Suprapubic skin (tissue), 4 donors: Measurements from ENCODE around the gene DCLK2. TPM values are rescaled to one million over a fixed set of nuclear protein-coding genes. Genes with fewer than 3 reads are reported as not detected.

Experiments used
- DNase-seq, 2 donors: peaks; one replicate each; pipeline ENCODE4 v3.0.0-alpha.2; 2019; ENCODE audit warnings: low spot score in 2 of 2
- H3K27ac ChIP-seq: fragments of 200-600 bp; sonication (generic); one replicate; pipeline ENCODE4 v1.5.1; 2019
- H3K27me3 ChIP-seq: fragments of 200-600 bp; sonication (generic); one replicate; pipeline ENCODE4 v1.5.1; 2019
- H3K36me3 ChIP-seq: fragments of 200-600 bp; sonication (generic); one replicate; pipeline ENCODE4 v1.5.1; 2019
- H3K4me1 ChIP-seq: fragments of 200-600 bp; sonication (generic); one replicate; pipeline ENCODE4 v1.5.1; 2019
- H3K4me3 ChIP-seq: fragments of 200-600 bp; sonication (generic); one replicate; pipeline ENCODE4 v1.5.1; 2019; ENCODE audit warnings: mild to moderate bottlenecking
- H3K9me3 ChIP-seq: fragments of 200-600 bp; sonication (generic); one replicate; pipeline ENCODE4 v1.5.1; 2019
- CTCF ChIP-seq, 2 donors: fragments of 200-600 bp in 1 of 2; fragments of 450-650 bp in 1 of 2; sonication (generic) in 1 of 2; IDR thresholded peaks; one replicate each; pipeline ENCODE4 v1.5.1; 2016 to 2019; ENCODE audit warnings: antibody characterized with exemption in 2 of 2, mild to moderate bottlenecking in 1 of 2, moderate library complexity in 1 of 2
- EP300 ChIP-seq: sonication (generic); formaldehyde crosslinking; IDR thresholded peaks from one replicate; pipeline ENCODE4 v1.6.1; 2017; ENCODE audit warnings: antibody characterized with exemption
- POLR2A ChIP-seq, 2 donors: fragments of 450-650 bp; IDR thresholded peaks; one replicate each; pipeline ENCODE4 v1.6.1; 2017; ENCODE audit warnings: antibody characterized with exemption in 2 of 2, mild to moderate bottlenecking in 2 of 2, moderate library complexity in 2 of 2
- POLR2AphosphoS5 ChIP-seq, 3 donors: sonication (generic); formaldehyde crosslinking; IDR thresholded peaks; one replicate each; pipeline ENCODE4 v1.6.1; 2017; ENCODE audit warnings: antibody characterized with exemption in 3 of 3
- WGBS: methylation state at CpG from one replicate; pipeline ENCODE4 v1.1.5; 2018; 5-methylcytosine and 5-hydroxymethylcytosine counted together
- total RNA-seq, 4 donors: library from RNA; depleted of rRNA; stranded (reverse); fragments of >200 nt; gene quantifications; one replicate each; pipeline ENCODE4 v1.1.0, GENCODE V29; 2016

Gene DCLK2
- total RNA-seq, 4 donors from 2014 or later, result 0.57 to 3.6 (median 1.9) TPM

- WGBS, result 46% methylated on average over 1 of the region's 1 CpG
- H3K4me1 ChIP-seq, result peaks cover 8% of the 10 kb centered on the region
- TF ChIP-seq EP300 (no peak), POLR2AphosphoS5 (IDR thresholded peaks at IDR 0.05) (no peak), CTCF (IDR thresholded peaks at IDR 0.05) (no peak), POLR2A (IDR thresholded peaks at IDR 0.05) (no peak)
- no peak overlapping the region for H3K4me3 ChIP-seq
- H3K9me3 ChIP-seq, result no peaks in the 10 kb centered on the region
- no peak for DNase-seq
- no peak overlapping the region for H3K27ac ChIP-seq
- H3K27me3 ChIP-seq, result no peaks in the 10 kb centered on the region
- H3K36me3 ChIP-seq, result no peaks in the 10 kb centered on the region
Observed at GRCh38 chr4:150082241-150082640, 4.0 kb downstream of the DCLK2 start.

GRCh38 chr4:150087006-150087405 is 8.8 kb downstream of the DCLK2 start:
- Histone ChIP-seq H3K4me3 (no peak overlapping the region), H3K4me1 (no peaks in the 10 kb centered on the region), H3K36me3 (no peaks in the 10 kb centered on the region), H3K27me3 (no peaks in the 10 kb centered on the region), H3K27ac (no peak overlapping the region), H3K9me3 (no peaks in the 10 kb centered on the region)
- 57% methylated on average over 4 of the region's 4 CpGs for WGBS
- no peak for TF ChIP-seq EP300
- no peak for TF ChIP-seq POLR2A (IDR thresholded peaks at IDR 0.05)
- no peak for DNase-seq

GRCh38 chr4:150089732-150090131 is 11.5 kb downstream of the DCLK2 start:
- Histone ChIP-seq H3K9me3 (no peaks in the 10 kb centered on the region), H3K4me3 (no peak overlapping the region), H3K27ac (no peak overlapping the region), H3K27me3 (no peaks in the 10 kb centered on the region), H3K4me1 (no peaks in the 10 kb centered on the region), H3K36me3 (no peaks in the 10 kb centered on the region)
- no peak for DNase-seq
- TF ChIP-seq CTCF (IDR thresholded peaks at IDR 0.05) (no peak), EP300 (no peak), POLR2AphosphoS5 (IDR thresholded peaks at IDR 0.05) (no peak), POLR2A (IDR thresholded peaks at IDR 0.05) (no peak)
- 73% methylated on average over 5 of the region's 5 CpGs for WGBS

- 91% methylated on average over 6 of the region's 6 CpGs for WGBS
- Histone ChIP-seq H3K4me1 (no peaks in the 10 kb centered on the region), H3K9me3 (no peaks in the 10 kb centered on the region), H3K4me3 (no peak overlapping the region), H3K27ac (no peak overlapping the region), H3K36me3 (no peaks in the 10 kb centered on the region), H3K27me3 (no peaks in the 10 kb centered on the region)
- no peak for TF ChIP-seq POLR2AphosphoS5 (IDR thresholded peaks at IDR 0.05)
- no peak for TF ChIP-seq CTCF (IDR thresholded peaks at IDR 0.05)
- no peak for TF ChIP-seq POLR2A (IDR thresholded peaks at IDR 0.05)
- DNase-seq, result no peak
Observed at GRCh38 chr4:150090836-150091235, 12.6 kb downstream of the DCLK2 start.

- no peaks in the 10 kb centered on the region for H3K4me1 ChIP-seq
- DNase-seq, result no peak
- no peaks in the 10 kb centered on the region for H3K9me3 ChIP-seq
- WGBS, result 100% methylated on average over 1 of the region's 1 CpG
- no peak for TF ChIP-seq POLR2AphosphoS5 (IDR thresholded peaks at IDR 0.05)
- no peak overlapping the region for H3K27ac ChIP-seq
- no peak overlapping the region for H3K4me3 ChIP-seq
- H3K27me3 ChIP-seq, result no peaks in the 10 kb centered on the region
- H3K36me3 ChIP-seq, result no peaks in the 10 kb centered on the region
Observed at GRCh38 chr4:150094676-150095075, 16.4 kb downstream of the DCLK2 start.

- TF ChIP-seq CTCF (IDR thresholded peaks at IDR 0.05) (no peak), POLR2A (IDR thresholded peaks at IDR 0.05) (no peak), EP300 (no peak), POLR2AphosphoS5 (IDR thresholded peaks at IDR 0.05) (no peak)
- H3K27me3 ChIP-seq, result no peaks in the 10 kb centered on the region
- no peak overlapping the region for H3K27ac ChIP-seq
- 86% methylated on average over 3 of the region's 3 CpGs for WGBS
- H3K4me3 ChIP-seq, result no peak overlapping the region
- H3K4me1 ChIP-seq, result no peaks in the 10 kb centered on the region
- H3K9me3 ChIP-seq, result no peaks in the 10 kb centered on the region
- no peak for DNase-seq
- no peaks in the 10 kb centered on the region for H3K36me3 ChIP-seq
Observed at GRCh38 chr4:150096625-150097024, 18.4 kb downstream of the DCLK2 start.
